NOMO-1 (cell line): ENCODE data around the gene PLEKHA3.
A peak's percentile ranks its signal among the peaks of the same experiment; 100 is the strongest.
"Not testable (repeated sequence)": the region's sequence is repeated elsewhere in the genome, so short reads cannot be mapped to it uniquely, and the experiment has no call there.

Experiments used
- DNase-seq, 2 experiments: peaks; one replicate each; lab custom pipeline; 2025; ENCODE audit not compliant: unreplicated experiment in 2 of 2; lab: John Stamatoyannopoulos, UW

PLEKHA3 gene

GRCh38 chr2:178480227-178481181 lies at the start of gene PLEKHA3:
Gene PLEKHA3 (plus strand): TSS chr2:178480457. CDS start chr2:178480870, 413 bp downstream.
- DNase-seq: peak; percentile 85 to 89

GRCh38 chr2:178436662-178437061 lies 43.6 kb upstream of the PLEKHA3 start:
- no peak for DNase-seq

GRCh38 chr2:178441426-178441825 lies 38.8 kb upstream of the PLEKHA3 start:
- no peak for DNase-seq

- no peak for DNase-seq
Observed at GRCh38 chr2:178448968-178449661, 31.1 kb upstream of the PLEKHA3 start.

- DNase-seq: peak in 1 of 2 experiments; percentile 23
Observed at GRCh38 chr2:178449700-178450523, 30.3 kb upstream of the PLEKHA3 start.

- no peak for DNase-seq
Observed at GRCh38 chr2:178450524-178450773, 29.8 kb upstream of the PLEKHA3 start.

- peak; percentile 94 to 95 for DNase-seq
Observed at GRCh38 chr2:178450774-178451525, 29.3 kb upstream of the PLEKHA3 start, which contains the start of the genes PJVK and PRKRA. Gene PJVK (plus strand): TSS chr2:178451378. CDS start chr2:178453410, 2,032 bp downstream. Gene PRKRA (minus strand): TSS chr2:178451175. CDS start chr2:178451030, 145 bp downstream.

GRCh38 chr2:178452334-178452733 lies 27.9 kb upstream of the PLEKHA3 start:
- DNase-seq: no peak

GRCh38 chr2:178452870-178453269 lies 27.4 kb upstream of the PLEKHA3 start:
- DNase-seq: no peak

GRCh38 chr2:178455947-178456346 lies 24.3 kb upstream of the PLEKHA3 start:
- no peak for DNase-seq

- DNase-seq: no peak
Observed at GRCh38 chr2:178457390-178457886, 22.8 kb upstream of the PLEKHA3 start.

- no peak for DNase-seq
Observed at GRCh38 chr2:178469219-178469849, 10.9 kb upstream of the PLEKHA3 start.

- not testable (repeated sequence) for DNase-seq
Observed at GRCh38 chr2:178471313-178471712, 8.9 kb upstream of the PLEKHA3 start.

- no peak for DNase-seq
Observed at GRCh38 chr2:178473373-178473772, 6.9 kb upstream of the PLEKHA3 start.

GRCh38 chr2:178473931-178474330 lies 6.3 kb upstream of the PLEKHA3 start:
- no peak for DNase-seq

GRCh38 chr2:178474560-178474959 lies 5.7 kb upstream of the PLEKHA3 start:
- DNase-seq: no peak

GRCh38 chr2:178476477-178476876 lies 3.8 kb upstream of the PLEKHA3 start:
- no peak for DNase-seq

- no peak for DNase-seq
Observed at GRCh38 chr2:178477443-178478129, 2.7 kb upstream of the PLEKHA3 start.

GRCh38 chr2:178478130-178478438 lies 2.2 kb upstream of the PLEKHA3 start:
- peak in 1 of 2 experiments; percentile 48 for DNase-seq
